ENCODE measurements around the gene ABHD3. TPM values are rescaled to one million over a fixed set of nuclear protein-coding genes. Genes with fewer than 3 reads are reported as not detected.
"Not testable (repeated sequence)": the region's sequence is repeated elsewhere in the genome, so short reads cannot be mapped to it uniquely, and the experiment has no call there.

The ABHD3 gene
- polyA plus RNA-seq, 1 donor, result 40.5 TPM

GRCh38 chr18:21612125-21613039, 92.2 kb downstream of the ABHD3 start, which contains the start of gene SNRPD1:
TSS of gene SNRPD1 (plus strand) at chr18:21612314. CDS start at chr18:21612430, 116 bp downstream.
- H3K27me3 ChIP-seq (ENCODE audit: control insufficient read depth, insufficient read depth, low read length), result no peaks in the 10 kb centered on the region
- peak; percentile 91 to 95 for DNase-seq
- 0% methylated on average over 2 of the region's 59 CpGs for WGBS (ENCODE audit: insufficient coverage, low lambda C conversion rate)
- peaks cover 4% of the 10 kb centered on the region for H3K4me1 ChIP-seq (ENCODE audit: control insufficient read depth, insufficient read depth, low read length)
- H3K27ac ChIP-seq (ENCODE audit: low read length), result peak within 1 kb of the TSS; percentile 80
- peaks cover 4% of the 10 kb centered on the region for H3K36me3 ChIP-seq (ENCODE audit: control insufficient read depth, insufficient read depth, low read length)
- peak within 1 kb of the TSS; percentile 88 for H3K4me3 ChIP-seq (ENCODE audit: low read length)
- H3K9me3 ChIP-seq (ENCODE audit: control insufficient read depth, low read depth, low read length), result no peaks in the 10 kb centered on the region

GRCh38 chr18:21611401-21612124, 93.0 kb downstream of the ABHD3 start:
- peak overlapping the region; percentile 88 for H3K4me3 ChIP-seq (ENCODE audit: low read length)
- WGBS (ENCODE audit: insufficient coverage, low lambda C conversion rate), result no CpG with 5 or more reads among the region's 30 CpGs
- not testable (repeated sequence) for DNase-seq

DNA sequence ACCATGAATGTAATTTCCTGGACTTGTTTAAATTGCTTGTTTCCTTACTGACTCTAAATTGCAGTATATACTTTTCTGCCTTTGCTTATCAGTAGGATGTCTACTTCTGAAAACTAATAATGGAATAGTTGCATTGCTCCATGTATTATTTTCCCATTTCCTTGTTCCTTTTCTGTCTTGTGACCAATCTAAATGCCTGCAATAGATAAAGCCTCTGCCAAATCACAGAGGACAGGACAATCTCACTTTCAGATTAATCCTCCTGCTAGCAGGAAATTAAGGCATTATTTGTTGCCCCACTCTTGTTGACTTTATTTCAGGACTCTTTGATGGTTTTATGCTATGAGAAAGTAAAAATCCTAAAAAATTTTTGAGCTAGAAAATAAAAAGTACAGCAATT, 99.4 kb downstream of the ABHD3 start:
- Histone ChIP-seq H3K36me3 (ENCODE audit: control insufficient read depth, insufficient read depth, low read length) (no peaks in the 10 kb centered on the region), H3K27me3 (ENCODE audit: control insufficient read depth, insufficient read depth, low read length) (no peaks in the 10 kb centered on the region), H3K9me3 (ENCODE audit: control insufficient read depth, low read depth, low read length) (no peaks in the 10 kb centered on the region), H3K4me3 (ENCODE audit: low read length) (no peak overlapping the region), H3K4me1 (ENCODE audit: control insufficient read depth, insufficient read depth, low read length) (no peaks in the 10 kb centered on the region), H3K27ac (ENCODE audit: low read length) (no peak overlapping the region)
- peak in 1 of 2 donors; percentile 39 for DNase-seq

More at GRCh38 chr18:21611401-21612124, 93.0 kb downstream of the ABHD3 start:
- H3K9me3 ChIP-seq (ENCODE audit: control insufficient read depth, low read depth, low read length); H3K4me1 ChIP-seq (ENCODE audit: control insufficient read depth, insufficient read depth, low read length); H3K36me3 ChIP-seq (ENCODE audit: control insufficient read depth, insufficient read depth, low read length); H3K27me3 ChIP-seq (ENCODE audit: control insufficient read depth, insufficient read depth, low read length): not testable (repeated sequence)
- peak overlapping the region; percentile 80 for H3K27ac ChIP-seq (ENCODE audit: low read length)

DNA sequence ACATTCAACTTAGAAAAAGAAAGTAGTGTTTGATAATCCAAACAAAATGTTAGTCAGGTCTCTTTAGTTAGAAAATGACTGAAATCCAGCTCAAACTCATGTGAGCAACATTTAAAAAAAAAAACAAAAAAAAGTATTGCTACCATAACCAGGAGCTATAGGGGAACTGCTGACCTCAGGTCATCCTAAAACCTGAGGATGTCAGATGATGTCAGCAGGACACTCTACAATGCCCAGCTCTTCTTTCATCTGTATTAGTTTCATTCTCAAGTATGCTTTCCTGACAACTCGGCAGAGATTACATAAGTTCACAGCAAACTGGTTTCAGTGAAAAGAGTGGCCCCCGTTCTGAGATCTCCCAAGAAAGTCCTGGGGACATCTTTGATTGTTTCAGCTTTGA, 99.9 kb downstream of the ABHD3 start:
- H3K4me3 ChIP-seq (ENCODE audit: low read length), result no peak overlapping the region
- H3K36me3 ChIP-seq (ENCODE audit: control insufficient read depth, insufficient read depth, low read length), result no peaks in the 10 kb centered on the region
- H3K9me3 ChIP-seq (ENCODE audit: control insufficient read depth, low read depth, low read length), result no peaks in the 10 kb centered on the region
- no peaks in the 10 kb centered on the region for H3K27me3 ChIP-seq (ENCODE audit: control insufficient read depth, insufficient read depth, low read length)
- WGBS (ENCODE audit: insufficient coverage, low lambda C conversion rate), result no CpG with 5 or more reads among the region's 2 CpGs
- no peak overlapping the region for H3K27ac ChIP-seq (ENCODE audit: low read length)
- DNase-seq, result peak in 1 of 2 donors; percentile 19
- no peaks in the 10 kb centered on the region for H3K4me1 ChIP-seq (ENCODE audit: control insufficient read depth, insufficient read depth, low read length)

- H3K36me3 ChIP-seq (ENCODE audit: control insufficient read depth, insufficient read depth, low read length), result no peaks in the 10 kb centered on the region
- H3K27ac ChIP-seq (ENCODE audit: low read length), result no peak overlapping the region
- no peak for DNase-seq
- no peaks in the 10 kb centered on the region for H3K27me3 ChIP-seq (ENCODE audit: control insufficient read depth, insufficient read depth, low read length)
- no CpG with 5 or more reads among the region's 5 CpGs for WGBS (ENCODE audit: insufficient coverage, low lambda C conversion rate)
- no peaks in the 10 kb centered on the region for H3K9me3 ChIP-seq (ENCODE audit: control insufficient read depth, low read depth, low read length)
- peaks cover 3% of the 10 kb centered on the region for H3K4me1 ChIP-seq (ENCODE audit: control insufficient read depth, insufficient read depth, low read length)
- no peak overlapping the region for H3K4me3 ChIP-seq (ENCODE audit: low read length)
Observed at GRCh38 chr18:21602299-21602587, 102.3 kb downstream of the ABHD3 start.

Other genes starting within 250 kb of the ABHD3 start
- 21.1 TPM for gene ESCO1, start 104.1 kb downstream of the ABHD3 start, polyA plus RNA-seq
- gene SNRPD1, start 92.5 kb downstream of the ABHD3 start, polyA plus RNA-seq, result 86.0 TPM
- 25.4 TPM for gene MIB1, start 36.0 kb upstream of the ABHD3 start, polyA plus RNA-seq